Smooth muscle cell (in vitro differentiated cells): ENCODE measurements around the gene MAP3K8. TPM values are rescaled to one million over a fixed set of nuclear protein-coding genes. Genes with fewer than 3 reads are reported as not detected.
A peak's percentile ranks its signal among the peaks of the same experiment; 100 is the strongest.

ENCODE experiments used
- DNase-seq: peaks from one replicate; lab custom pipeline; 2025; ENCODE audit not compliant: unreplicated experiment; lab: John Stamatoyannopoulos, UW
- H2AFZ ChIP-seq: fragments of 200-600 bp; sonication (generic); 2 replicates; pipeline ENCODE4 v1.6.0; 2016; ENCODE audit warnings: antibody characterized with exemption, low read depth, mild to moderate bottlenecking
- H3F3A ChIP-seq: fragments of 200-600 bp; sonication (generic); 2 replicates; pipeline ENCODE4 v1.6.0; 2017; ENCODE audit warnings: antibody characterized with exemption, low read depth
- H3K27ac ChIP-seq: fragments of 200-600 bp; sonication (generic); 2 replicates; pipeline ENCODE4 v1.5.1; 2016; ENCODE audit warnings: low read depth, mild to moderate bottlenecking
- H3K27me3 ChIP-seq: fragments of 200-600 bp; sonication (generic); 2 replicates; pipeline ENCODE4 v1.6.1; 2016; ENCODE audit warnings: low read depth, mild to moderate bottlenecking
- H3K36me3 ChIP-seq: fragments of 200-600 bp; sonication (generic); 2 replicates; pipeline ENCODE4 v1.5.1; 2016; ENCODE audit warnings: low read depth
- H3K4me1 ChIP-seq: fragments of 200-600 bp; sonication (generic); 2 replicates; pipeline ENCODE4 v1.5.1; 2016; ENCODE audit warnings: low read depth
- H3K4me2 ChIP-seq: fragments of 200-600 bp; sonication (generic); 2 replicates; pipeline ENCODE4 v1.6.0; 2016; ENCODE audit warnings: mild to moderate bottlenecking
- H3K4me3 ChIP-seq: fragments of 200-600 bp; sonication (generic); 2 replicates; pipeline ENCODE4 v1.5.1; 2016; ENCODE audit warnings: mild to moderate bottlenecking
- H3K79me2 ChIP-seq: fragments of 200-600 bp; sonication (generic); 2 replicates; pipeline ENCODE4 v1.6.0; 2016; ENCODE audit warnings: low read depth, mild to moderate bottlenecking
- H3K9ac ChIP-seq: fragments of 200-600 bp; sonication (generic); 2 replicates; pipeline ENCODE4 v1.6.0; 2016; ENCODE audit warnings: low read depth
- H3K9me3 ChIP-seq: fragments of 200-600 bp; sonication (generic); replicated peaks from 2 replicates; pipeline ENCODE4 v1.5.1; 2016; ENCODE audit warnings: low read depth
- H4K20me1 ChIP-seq: fragments of 200-600 bp; sonication (generic); 2 replicates; pipeline ENCODE4 v1.6.0; 2016; ENCODE audit warnings: low read depth
- CTCF ChIP-seq: fragments of 200-600 bp; sonication (generic); IDR thresholded peaks from 2 replicates; pipeline ENCODE4 v1.5.1; 2017; ENCODE audit warnings: borderline replicate concordance, mild to moderate bottlenecking, antibody characterized with exemption; ENCODE audit not compliant: insufficient read depth, poor library complexity, severe bottlenecking
- WGBS: methylation state at CpG from one replicate; pipeline ENCODE4 v1.1.7; 2016; ENCODE audit warnings: low lambda C conversion rate; 5-methylcytosine and 5-hydroxymethylcytosine counted together
- polyA plus RNA-seq: library from polyadenylated mRNA; unstranded; fragments of >200 nt; fragmentation: Nextera tagmentation; extraction: Ambion mirVana; gene quantifications from 2 replicates; pipeline ENCODE4 v1.2.1, GENCODE V29; 2016
- total RNA-seq: library from RNA; depleted of rRNA; stranded (reverse); fragments of >200 nt; gene quantifications from 2 replicates; pipeline ENCODE4 v1.2.3, GENCODE V29; 2014

Gene MAP3K8
- total and polyA plus RNA-seq, 2 experiments from 2014 or later: 10.4 to 18.5 TPM

- no peak for TF ChIP-seq CTCF
- H3K27me3 ChIP-seq: no peaks in the 10 kb centered on the region
- H2AFZ ChIP-seq: no peak overlapping the region
- H3K4me1 ChIP-seq: peaks cover 11% of the 10 kb centered on the region
- no peaks in the 10 kb centered on the region for H3K9me3 ChIP-seq
- H3K27ac ChIP-seq: peak overlapping the region; percentile 37
- no peaks in the 10 kb centered on the region for H3K79me2 ChIP-seq
- H4K20me1 ChIP-seq: no peaks in the 10 kb centered on the region
- WGBS: 36% methylated on average over 11 of the region's 11 CpGs
- no peak for DNase-seq
- no peak overlapping the region for H3K4me3 ChIP-seq
- H3K36me3 ChIP-seq: no peaks in the 10 kb centered on the region
- peak overlapping the region; percentile 65 for H3K4me2 ChIP-seq
- H3F3A ChIP-seq: peaks cover 6% of the 10 kb centered on the region
- no peak overlapping the region for H3K9ac ChIP-seq
These were observed 68.5 kb downstream of the MAP3K8 start for GRCh38 chr10:30502266-30503060.

GRCh38 chr10:30503700-30504266 lies 69.8 kb downstream of the MAP3K8 start:
- Histone ChIP-seq H3K79me2 (no peaks in the 10 kb centered on the region), H3K4me1 (peaks cover 11% of the 10 kb centered on the region), H4K20me1 (no peaks in the 10 kb centered on the region), H3K9me3 (no peaks in the 10 kb centered on the region), H3K4me3 (no peak overlapping the region), H2AFZ (no peak overlapping the region), H3K4me2 (no peak overlapping the region), H3K27me3 (no peaks in the 10 kb centered on the region), H3K27ac (peak overlapping the region; percentile 50), H3F3A (peaks cover 6% of the 10 kb centered on the region), H3K9ac (no peak overlapping the region), H3K36me3 (no peaks in the 10 kb centered on the region)
- no peak for TF ChIP-seq CTCF
- 55% methylated on average over 10 of the region's 10 CpGs for WGBS
- no peak for DNase-seq

GRCh38 chr10:30505543-30506298 lies 71.7 kb downstream of the MAP3K8 start:
- Histone ChIP-seq H3F3A (peaks cover 6% of the 10 kb centered on the region), H3K4me2 (no peak overlapping the region), H3K27me3 (no peaks in the 10 kb centered on the region), H3K4me3 (no peak overlapping the region), H4K20me1 (no peaks in the 10 kb centered on the region), H3K9me3 (no peaks in the 10 kb centered on the region), H3K4me1 (peaks cover 11% of the 10 kb centered on the region), H2AFZ (no peak overlapping the region), H3K79me2 (no peaks in the 10 kb centered on the region), H3K36me3 (no peaks in the 10 kb centered on the region), H3K9ac (no peak overlapping the region), H3K27ac (no peak overlapping the region)
- DNase-seq: no peak
- no peak for TF ChIP-seq CTCF
- 89% methylated on average over 8 of the region's 8 CpGs for WGBS
